ENCODE results near the gene ZFP57. TPM values are rescaled to one million over a fixed set of nuclear protein-coding genes. Genes with fewer than 3 reads are reported as not detected.

The ZFP57 gene
- 0.17 and 0.29 TPM in 2 replicates for total RNA-seq

DNA sequence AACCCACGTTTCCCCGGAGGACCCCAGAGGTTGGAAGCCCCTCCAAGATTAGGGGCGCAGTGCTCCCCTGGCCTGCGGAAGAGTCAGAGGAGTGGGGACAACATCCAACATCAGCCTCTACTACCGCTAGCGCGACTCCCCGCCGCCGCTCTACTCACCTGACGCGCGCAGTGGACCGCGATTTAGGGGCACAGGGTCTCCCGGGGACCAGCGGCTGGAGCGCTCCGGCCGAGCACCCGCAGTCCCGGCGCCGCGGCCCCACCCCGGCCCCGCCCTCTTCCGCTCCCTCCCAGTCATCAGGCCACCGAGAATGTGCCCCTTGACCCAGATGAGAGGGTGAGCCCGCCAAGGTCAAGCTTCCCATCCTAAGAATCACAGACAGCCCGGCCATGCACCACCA, at the start of gene ZFP57:
Gene ZFP57 (minus strand): TSS at position 249 of the 400 bp plus-strand sequence. CDS start 4,149 bp downstream, outside the sequence.

GRCh38 chr6:29723262-29723665, 42.3 kb upstream of the ZFP57 start, which contains the start of gene HLA-F:
TSS of gene HLA-F (plus strand) at chr6:29723434. CDS start at chr6:29723464, 30 bp downstream.

DNA sequence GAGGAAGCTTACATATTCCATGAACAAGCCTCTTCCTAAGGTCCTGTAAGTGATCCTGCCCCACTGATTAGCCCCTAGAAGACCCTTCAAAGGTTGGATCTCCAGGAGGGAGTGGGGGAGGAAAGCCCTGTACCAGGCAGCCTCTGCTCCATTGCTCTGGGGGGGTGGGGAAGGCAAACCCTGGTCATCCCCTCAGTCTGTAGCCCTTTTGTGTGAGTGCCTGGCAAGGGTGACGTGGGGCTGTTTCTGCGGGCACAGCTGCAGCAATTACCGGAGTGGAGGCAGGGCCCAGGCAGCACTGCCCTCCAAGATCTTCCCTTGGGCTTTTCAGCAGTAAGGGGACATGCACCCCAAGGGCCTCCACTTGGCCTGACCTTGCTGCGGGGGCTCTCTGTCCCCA, 24.2 kb downstream of the ZFP57 start, which contains the start of gene MOG:
Gene MOG (plus strand): TSS at position 295 of the 400 bp plus-strand sequence. CDS start 118 bp downstream, outside the sequence.

GRCh38 chr6:29632789-29633533, 48.0 kb downstream of the ZFP57 start, which contains the start of gene GABBR1:
TSS of gene GABBR1 (minus strand) at chr6:29633183. CDS start at chr6:29632385, 798 bp downstream.

Other genes starting within 250 kb of the ZFP57 start
- gene OR10C1, start 241.8 kb downstream of the ZFP57 start, total RNA-seq = not detected in 2 replicates
- gene OR11A1, start 224.1 kb downstream of the ZFP57 start, total RNA-seq = not detected in 2 replicates
- gene OR2H1, start 224.0 kb downstream of the ZFP57 start, total RNA-seq = not detected in 2 replicates
- not detected in 2 replicates for gene MAS1L, start 193.2 kb downstream of the ZFP57 start, total RNA-seq
- gene UBD, start 121.4 kb downstream of the ZFP57 start, total RNA-seq = 0.66 TPM in 1 of 2 replicates, not detected in the other
- gene OR2H2, start 96.0 kb downstream of the ZFP57 start, total RNA-seq = not detected in 2 replicates
- 15.5 and 16.3 TPM in 2 replicates for gene GABBR1, start 48.0 kb downstream of the ZFP57 start, total RNA-seq
- not detected in 2 replicates for gene MOG, start 24.1 kb downstream of the ZFP57 start, total RNA-seq
- gene HLA-F, start 42.3 kb upstream of the ZFP57 start, total RNA-seq = 1.3 and 1.9 TPM in 2 replicates
- 0.17 TPM in 1 of 2 replicates, not detected in the other for gene HLA-G, start 146.7 kb upstream of the ZFP57 start, total RNA-seq